Keratinocyte (primary cell): ENCODE measurements around the gene CNTRL.

ENCODE experiments used
- EZH2 ChIP-seq: IDR thresholded peaks from one replicate; pipeline ENCODE4 v1.6.1; 2012; ENCODE audit warnings: inconsistent platforms, mild to moderate bottlenecking, low read length, moderate library complexity
- TF ChIP-seq, protein P1 (sequence below), 3 experiments: IDR thresholded peaks in 1 of 3; conservative IDR thresholded peaks in 1 of 3; optimal IDR thresholded peaks in 1 of 3; 2 replicates in 2 of 3; 3 replicates in 1 of 3; pipeline versions ENCODE3 to v1.5.1; 2011; ENCODE audit warnings: low read length in 3 of 3, mild to moderate bottlenecking in 3 of 3, moderate library complexity in 2 of 3, control low read depth in 1 of 3, inconsistent platforms in 1 of 3; ENCODE audit not compliant: insufficient read depth in 2 of 3; ENCODE audit errors: extremely low read depth in 1 of 3

DNA sequence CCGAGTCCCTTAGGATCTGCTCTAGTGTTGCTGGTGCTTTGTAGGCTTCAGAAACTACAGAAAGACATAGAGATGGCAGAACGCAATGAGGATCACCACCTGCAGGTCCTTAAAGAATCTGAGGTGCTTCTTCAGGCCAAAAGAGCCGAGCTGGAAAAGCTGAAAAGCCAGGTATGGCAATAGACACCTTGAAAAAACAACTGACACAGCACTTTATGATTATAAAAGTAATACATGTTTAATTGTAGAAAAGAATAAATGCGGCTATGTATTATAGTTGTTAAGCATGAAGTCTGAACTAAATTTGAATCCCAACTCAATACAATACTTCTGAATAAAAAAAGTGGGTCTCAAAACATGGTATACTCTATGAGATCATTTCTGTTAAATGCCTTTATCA is 83.2 kb downstream of the CNTRL start:
- TF ChIP-seq, protein P1, sequence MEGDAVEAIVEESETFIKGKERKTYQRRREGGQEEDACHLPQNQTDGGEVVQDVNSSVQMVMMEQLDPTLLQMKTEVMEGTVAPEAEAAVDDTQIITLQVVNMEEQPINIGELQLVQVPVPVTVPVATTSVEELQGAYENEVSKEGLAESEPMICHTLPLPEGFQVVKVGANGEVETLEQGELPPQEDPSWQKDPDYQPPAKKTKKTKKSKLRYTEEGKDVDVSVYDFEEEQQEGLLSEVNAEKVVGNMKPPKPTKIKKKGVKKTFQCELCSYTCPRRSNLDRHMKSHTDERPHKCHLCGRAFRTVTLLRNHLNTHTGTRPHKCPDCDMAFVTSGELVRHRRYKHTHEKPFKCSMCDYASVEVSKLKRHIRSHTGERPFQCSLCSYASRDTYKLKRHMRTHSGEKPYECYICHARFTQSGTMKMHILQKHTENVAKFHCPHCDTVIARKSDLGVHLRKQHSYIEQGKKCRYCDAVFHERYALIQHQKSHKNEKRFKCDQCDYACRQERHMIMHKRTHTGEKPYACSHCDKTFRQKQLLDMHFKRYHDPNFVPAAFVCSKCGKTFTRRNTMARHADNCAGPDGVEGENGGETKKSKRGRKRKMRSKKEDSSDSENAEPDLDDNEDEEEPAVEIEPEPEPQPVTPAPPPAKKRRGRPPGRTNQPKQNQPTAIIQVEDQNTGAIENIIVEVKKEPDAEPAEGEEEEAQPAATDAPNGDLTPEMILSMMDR (optimal IDR thresholded peaks at IDR 0.05 in 1 of 3, IDR thresholded peaks at IDR 0.05 in 1 of 3, conservative IDR thresholded peaks at IDR 0.05 in 1 of 3; ENCODE audit: extremely low read depth in 1 of 3, insufficient read depth in 2 of 3, low read length in 3 of 3), result no peak
- no peak for TF ChIP-seq EZH2
